ENCODE measurements around the gene CPSF4L.
"Not testable (repeated sequence)": the region's sequence is repeated elsewhere in the genome, so short reads cannot be mapped to it uniquely, and the experiment has no call there.

Gene CPSF4L

GRCh38 chr17:73267648-73268537, 6.2 kb upstream of the CPSF4L start:
- no peak for DNase-seq

GRCh38 chr17:73266796-73267195, 5.1 kb upstream of the CPSF4L start:
- DNase-seq: no peak

GRCh38 chr17:73265646-73266640, 4.3 kb upstream of the CPSF4L start:
- no peak for DNase-seq

GRCh38 chr17:73264448-73264847, 2.8 kb upstream of the CPSF4L start:
- not testable (repeated sequence) for DNase-seq

GRCh38 chr17:73262676-73263642, 1.3 kb upstream of the CPSF4L start:
- no peak for DNase-seq

GRCh38 chr17:73261952-73262675, 434 bp upstream of the CPSF4L start:
- DNase-seq: peak; percentile 94 to 97

- DNase-seq: no peak
Measured at GRCh38 chr17:73257516-73257915, 4.2 kb downstream of the CPSF4L start.

GRCh38 chr17:73256220-73256619, 5.5 kb downstream of the CPSF4L start:
- DNase-seq: no peak

GRCh38 chr17:73255671-73256181, 6.0 kb downstream of the CPSF4L start:
- DNase-seq: peak in 1 of 2 experiments; percentile 71

- no peak for DNase-seq
Measured at GRCh38 chr17:73251871-73252270, 9.8 kb downstream of the CPSF4L start.

- no peak for DNase-seq
Measured at GRCh38 chr17:73250851-73251640, 10.6 kb downstream of the CPSF4L start.

- DNase-seq: peak in 1 of 2 experiments; percentile 27
Measured at GRCh38 chr17:73249700-73250099, 12.0 kb downstream of the CPSF4L start.

- no peak for DNase-seq
Measured at GRCh38 chr17:73248532-73248931, 13.1 kb downstream of the CPSF4L start.

GRCh38 chr17:73247726-73248125, 14.0 kb downstream of the CPSF4L start:
- DNase-seq: no peak

GRCh38 chr17:73240561-73240960, 21.1 kb downstream of the CPSF4L start:
- no peak for DNase-seq

GRCh38 chr17:73237714-73238113, 24.0 kb downstream of the CPSF4L start:
- no peak for DNase-seq

- DNase-seq: no peak
Measured at GRCh38 chr17:73234736-73235135, 26.9 kb downstream of the CPSF4L start.

- peak in 1 of 2 experiments; percentile 78 for DNase-seq
Measured at GRCh38 chr17:73232587-73233373, 28.9 kb downstream of the CPSF4L start.

GRCh38 chr17:73231841-73232586, 29.7 kb downstream of the CPSF4L start:
- DNase-seq: peak; percentile 85 to 98
